ENCODE results near the gene COX7A2L.
"Not testable (repeated sequence)": the region's sequence is repeated elsewhere in the genome, so short reads cannot be mapped to it uniquely, and the experiment has no call there.

The COX7A2L gene

DNA sequence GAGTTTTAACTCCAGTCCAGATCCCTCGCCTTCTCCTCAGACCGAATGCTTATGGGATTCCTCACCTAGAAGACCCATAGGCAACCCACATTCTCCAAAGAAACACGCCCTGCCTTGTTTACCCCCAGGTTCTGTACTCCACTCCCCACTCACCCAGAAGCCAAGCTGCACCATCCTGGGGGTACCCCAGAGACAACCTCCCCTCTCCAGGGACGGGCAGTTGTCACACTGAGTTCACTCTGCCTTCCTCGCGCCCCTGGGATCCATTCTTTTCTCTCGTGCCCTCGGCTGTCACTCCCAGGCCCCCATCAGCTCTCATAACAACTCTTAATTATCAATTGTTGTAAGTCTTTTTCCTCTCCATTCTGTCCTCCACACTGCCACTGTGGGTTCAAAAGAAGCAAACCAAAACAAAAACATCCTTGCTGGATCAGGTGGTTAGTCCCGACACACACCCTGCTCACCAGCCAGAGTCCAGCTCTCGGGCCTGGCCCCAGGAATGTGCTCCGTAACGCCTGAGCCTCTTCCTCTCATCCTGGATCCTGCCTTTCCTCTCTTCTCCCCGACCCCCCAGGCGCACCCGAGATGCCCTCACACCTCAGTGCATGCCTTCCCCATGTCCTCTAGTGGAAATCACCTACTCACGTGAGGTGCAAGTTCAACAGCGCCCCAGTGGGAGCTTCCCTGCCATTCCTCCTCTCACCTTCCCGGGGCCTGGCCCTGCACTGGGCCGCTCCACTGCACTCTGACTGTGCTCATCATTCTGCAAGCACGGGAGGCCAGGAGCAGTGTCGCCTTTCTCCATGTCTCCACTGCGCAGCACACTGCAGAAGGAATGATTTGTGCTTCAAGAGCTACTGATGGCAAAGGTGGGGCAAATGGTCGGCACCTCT lies 20.7 kb downstream of the COX7A2L start:
- no peak for DNase-seq (ENCODE audit: low read depth in 2 of 2, low spot score in 1 of 2)

DNA sequence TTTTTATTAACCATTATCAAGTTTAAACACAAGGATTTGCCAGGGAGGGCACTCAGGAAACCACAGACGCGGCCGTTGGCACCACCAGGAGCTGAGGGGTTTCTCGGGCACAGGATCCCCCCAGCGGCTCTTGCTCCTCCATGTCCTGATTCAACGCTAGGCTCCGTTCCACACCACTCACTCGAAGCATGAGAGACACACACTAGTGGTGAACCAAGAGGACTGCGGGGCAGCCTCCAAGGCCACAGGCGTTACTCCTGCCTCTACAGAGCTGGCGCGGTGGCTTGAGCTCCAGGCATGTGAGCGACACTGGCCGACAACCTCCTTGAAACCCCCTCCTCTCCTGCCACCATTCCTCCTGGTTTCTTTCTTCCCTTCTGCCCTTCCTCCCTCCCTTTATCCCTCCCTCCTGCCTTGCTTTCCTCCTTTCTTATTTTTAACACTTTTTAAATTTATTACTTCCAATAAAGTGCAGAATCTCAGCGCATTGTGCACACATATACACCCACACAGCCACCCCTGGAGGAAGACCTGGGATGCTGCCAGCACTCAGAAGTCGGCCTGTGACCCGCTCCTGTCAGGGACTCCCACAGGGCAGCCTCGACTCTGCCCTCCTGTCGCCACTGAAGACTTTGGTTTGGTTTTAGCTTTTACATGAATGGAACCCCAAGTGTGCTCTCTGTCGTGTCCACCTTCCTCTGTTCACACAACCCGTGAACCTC lies 21.7 kb downstream of the COX7A2L start:
- no peak for DNase-seq (ENCODE audit: low read depth in 2 of 2, low spot score in 1 of 2)

DNA sequence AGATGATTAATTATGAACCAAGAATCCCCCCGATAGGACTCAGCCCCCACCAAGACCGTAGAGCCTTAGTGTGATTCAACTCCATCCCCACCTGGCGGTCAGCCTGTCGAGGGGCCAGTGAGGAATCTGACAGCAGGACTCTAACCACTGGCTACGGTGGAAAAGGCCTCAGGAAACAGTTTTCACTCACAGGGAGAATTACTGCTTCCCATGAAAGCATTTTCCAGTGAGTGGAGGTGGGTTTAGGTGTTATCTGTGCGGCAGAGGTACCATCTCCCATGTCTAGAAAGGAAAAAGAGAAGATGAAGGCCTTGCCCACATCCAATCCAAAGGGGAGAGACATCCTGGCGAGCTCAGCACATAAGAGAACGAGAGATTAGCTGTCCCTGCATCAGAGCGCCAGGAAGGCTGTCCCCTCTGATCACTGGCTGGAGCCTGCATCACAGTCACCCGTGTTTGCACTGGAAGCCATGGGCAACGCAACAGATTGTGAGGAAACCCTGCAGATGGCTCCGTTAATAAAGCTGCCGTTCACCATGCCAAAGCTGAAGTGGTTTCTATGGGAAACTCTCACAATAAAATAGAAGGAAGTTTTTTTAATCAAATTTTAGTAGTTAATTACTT lies 22.3 kb downstream of the COX7A2L start:
- no peak for DNase-seq (ENCODE audit: low read depth in 2 of 2, low spot score in 1 of 2)

GRCh38 chr2:42337846-42338566 lies 23.0 kb downstream of the COX7A2L start:
- no peak for DNase-seq (ENCODE audit: low read depth in 2 of 2, low spot score in 1 of 2)

DNA sequence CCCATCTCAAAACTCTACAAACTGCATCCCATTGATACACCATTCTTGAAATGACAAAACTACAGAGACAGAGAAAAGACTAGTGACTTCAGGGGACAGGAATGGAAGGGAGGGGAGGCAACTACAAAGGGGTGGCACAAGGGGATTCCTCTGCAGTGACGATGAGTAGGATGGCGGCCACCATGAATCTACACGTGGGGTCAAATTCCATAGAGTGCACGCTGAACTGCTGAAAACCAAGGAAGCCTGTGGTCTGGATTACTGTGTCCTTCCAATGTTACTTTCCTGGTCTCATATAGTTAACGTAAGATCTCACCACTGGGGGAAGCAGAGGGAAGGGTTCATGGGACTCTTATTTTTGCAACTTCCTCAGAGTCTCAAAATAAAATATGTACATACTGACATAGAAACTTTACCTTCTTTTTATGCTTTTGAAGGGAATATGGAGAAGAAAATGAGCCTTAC lies 23.6 kb downstream of the COX7A2L start:
- no peak for DNase-seq (ENCODE audit: low read depth in 2 of 2, low spot score in 1 of 2)

- DNase-seq (ENCODE audit: low read depth in 2 of 2, low spot score in 1 of 2): no peak
Measured at GRCh38 chr2:42336361-42336965, 24.6 kb downstream of the COX7A2L start.

- no peak for DNase-seq (ENCODE audit: low read depth in 2 of 2, low spot score in 1 of 2)
Measured at GRCh38 chr2:42335514-42336104, 25.4 kb downstream of the COX7A2L start.

GRCh38 chr2:42334865-42335264 lies 26.2 kb downstream of the COX7A2L start:
- not testable (repeated sequence) for DNase-seq (ENCODE audit: low read depth in 2 of 2, low spot score in 1 of 2)

DNA sequence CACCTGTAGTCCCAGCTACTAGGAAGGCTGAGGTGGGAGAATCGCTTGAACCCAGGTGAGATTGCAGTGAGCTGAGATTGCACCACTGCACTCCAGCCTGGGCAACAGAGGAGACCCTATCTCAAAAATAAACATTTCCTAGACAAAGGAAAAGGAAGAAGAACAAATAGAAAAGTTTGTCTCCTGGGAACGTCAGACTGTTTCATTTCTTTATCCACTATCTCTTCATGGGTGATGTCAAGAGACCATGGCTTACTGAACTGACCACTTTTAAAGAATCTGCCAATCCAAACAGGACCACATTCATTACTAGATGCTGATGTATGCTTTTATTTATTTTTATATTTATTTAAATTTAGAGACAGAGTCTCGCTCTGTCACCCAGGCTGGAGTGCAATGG lies 26.8 kb downstream of the COX7A2L start:
- no peak for DNase-seq (ENCODE audit: low read depth in 2 of 2, low spot score in 1 of 2)

DNA sequence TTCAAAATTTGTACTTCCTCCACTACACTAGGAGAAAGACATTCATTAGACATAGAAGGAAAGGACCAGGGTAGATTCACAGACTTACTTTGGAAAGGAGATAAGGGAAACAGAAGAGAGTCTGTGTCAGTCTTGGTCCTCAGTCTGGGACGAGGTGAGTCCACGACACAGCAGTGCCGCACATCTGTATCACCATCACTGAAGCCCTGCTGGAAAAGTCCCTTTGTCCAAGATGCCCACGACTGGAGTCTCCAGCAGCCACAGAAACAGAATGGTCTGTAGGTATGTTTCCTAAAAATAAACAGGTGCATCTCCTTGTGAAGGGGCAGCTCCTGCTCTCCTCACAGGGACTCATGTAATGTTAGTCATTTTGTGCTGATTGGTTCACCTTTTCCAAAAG lies 27.4 kb downstream of the COX7A2L start:
- no peak for DNase-seq (ENCODE audit: low read depth in 2 of 2, low spot score in 1 of 2)

- DNase-seq (ENCODE audit: low read depth in 2 of 2, low spot score in 1 of 2): no peak
Measured at GRCh38 chr2:42332575-42332974, 28.4 kb downstream of the COX7A2L start.

DNA sequence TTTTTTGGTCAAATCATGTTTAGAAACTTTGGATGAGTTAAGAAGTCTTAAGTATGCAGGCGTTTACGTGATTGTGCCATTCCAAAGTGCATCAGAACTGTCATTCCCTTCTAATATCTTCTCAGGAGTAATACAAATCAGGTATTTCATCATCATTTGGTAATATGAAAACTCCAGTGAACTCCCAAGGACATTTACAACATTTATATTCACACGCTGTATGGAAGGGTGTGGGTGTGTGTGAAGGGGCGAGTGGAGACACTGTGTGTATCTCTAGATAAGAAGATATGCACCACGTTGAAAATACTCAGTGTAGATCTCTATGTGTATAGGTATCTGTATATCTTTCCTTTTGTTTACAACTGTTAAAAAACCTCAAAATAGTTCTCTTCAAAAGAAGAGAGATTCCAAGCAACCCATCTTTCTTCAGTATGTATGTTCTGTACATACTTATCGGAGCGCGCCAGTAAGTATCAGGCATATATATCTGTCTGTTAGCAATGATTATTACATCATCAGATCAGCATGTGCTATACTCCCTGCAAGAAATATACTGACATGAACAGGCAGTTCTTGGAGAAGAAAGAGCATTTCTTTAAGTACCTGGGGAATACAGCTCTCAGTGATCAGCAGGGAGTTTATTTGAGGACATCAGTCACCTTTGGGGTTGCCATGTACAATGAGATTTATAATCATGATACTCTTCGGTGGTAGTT lies 29.3 kb downstream of the COX7A2L start:
- no peak for DNase-seq (ENCODE audit: low read depth in 2 of 2, low spot score in 1 of 2)

DNA sequence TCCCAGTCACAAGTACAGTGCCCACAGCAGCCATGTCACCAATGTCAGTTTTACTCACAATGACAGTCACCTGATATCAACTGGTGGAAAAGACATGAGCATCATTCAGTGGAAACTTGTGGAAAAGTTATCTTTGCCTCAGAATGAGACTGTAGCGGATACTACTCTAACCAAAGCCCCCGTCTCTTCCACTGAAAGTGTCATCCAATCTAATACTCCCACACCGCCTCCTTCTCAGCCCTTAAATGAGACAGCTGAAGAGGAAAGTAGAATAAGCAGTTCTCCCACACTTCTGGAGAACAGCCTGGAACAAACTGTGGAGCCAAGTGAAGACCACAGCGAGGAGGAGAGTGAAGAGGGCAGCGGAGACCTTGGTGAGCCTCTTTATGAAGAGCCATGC lies 31.3 kb downstream of the COX7A2L start:
- no peak for DNase-seq (ENCODE audit: low read depth in 2 of 2, low spot score in 1 of 2)

- no peak for DNase-seq (ENCODE audit: low read depth in 2 of 2, low spot score in 1 of 2)
Measured at GRCh38 chr2:42328923-42329322, 32.1 kb downstream of the COX7A2L start.

GRCh38 chr2:42328148-42328833 lies 32.7 kb downstream of the COX7A2L start:
- DNase-seq (ENCODE audit: low read depth in 2 of 2, low spot score in 1 of 2): no peak

- no peak for DNase-seq (ENCODE audit: low read depth in 2 of 2, low spot score in 1 of 2)
Measured at GRCh38 chr2:42327125-42327524, 33.9 kb downstream of the COX7A2L start.

DNA sequence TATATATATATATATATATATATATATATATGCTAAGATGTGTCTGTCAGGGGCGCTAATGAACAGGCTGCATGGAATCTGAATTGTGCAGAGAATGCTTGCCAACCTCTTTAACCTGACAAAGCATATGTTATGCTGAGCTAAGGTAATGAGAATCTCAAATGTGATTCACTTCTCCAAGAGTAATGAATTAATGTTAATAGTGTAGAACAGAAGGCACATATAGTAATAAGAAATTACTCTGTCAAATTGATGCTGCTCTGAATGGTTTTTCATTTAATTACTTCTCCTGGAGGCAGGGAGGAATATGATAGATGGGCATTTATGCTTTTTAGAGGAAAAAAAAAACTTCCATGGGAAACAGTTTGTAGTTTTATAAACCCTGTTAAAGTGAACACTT lies 35.4 kb downstream of the COX7A2L start:
- DNase-seq (ENCODE audit: low read depth in 2 of 2, low spot score in 1 of 2): no peak

DNA sequence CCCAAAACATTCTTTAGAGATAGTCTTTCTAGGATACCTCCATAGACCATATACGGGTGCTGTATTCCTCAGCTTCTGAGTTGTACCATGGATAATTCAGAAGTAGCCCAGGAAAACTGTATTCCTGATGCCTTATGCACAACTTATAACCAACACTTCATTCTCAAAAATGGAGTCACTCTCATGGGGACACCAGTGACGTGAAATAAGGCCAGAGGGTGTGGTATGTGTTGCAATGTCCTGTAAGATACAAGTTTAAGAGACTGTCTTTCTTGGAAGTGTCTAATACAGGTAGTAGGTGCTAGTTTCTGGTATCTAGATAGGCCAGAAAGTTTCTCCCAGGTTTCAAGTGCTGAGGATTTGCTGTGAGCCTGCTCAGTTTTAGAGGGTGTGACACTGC lies 36.1 kb downstream of the COX7A2L start:
- DNase-seq (ENCODE audit: low read depth in 2 of 2, low spot score in 1 of 2): no peak

DNA sequence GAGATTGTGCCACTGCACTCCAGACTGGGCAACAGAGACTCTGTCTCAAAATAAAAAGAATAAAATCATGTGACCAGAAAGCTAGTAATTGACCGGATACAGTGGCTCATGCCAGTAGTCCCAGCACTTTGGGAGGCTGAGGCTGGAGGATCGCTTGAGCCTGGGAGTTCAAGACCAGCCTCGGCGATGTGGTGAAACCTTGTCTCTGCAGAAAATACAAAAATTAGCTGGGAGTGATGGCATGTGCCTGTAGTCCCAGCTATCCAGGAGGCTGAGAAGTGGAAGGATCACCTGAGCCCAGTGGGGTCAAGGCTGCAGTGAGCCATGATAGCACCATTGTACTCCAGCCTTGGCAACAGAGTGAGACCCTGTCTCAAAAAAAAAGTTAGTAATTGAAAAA lies 36.8 kb downstream of the COX7A2L start:
- no peak for DNase-seq (ENCODE audit: low read depth in 2 of 2, low spot score in 1 of 2)

Measured in stimulated activated CD8-positive, alpha-beta memory T cell treated with anti-CD3 and anti-CD28 coated beads, Interleukin-4, amount 100 ng/mL, for 1 hour (primary cell).